HFFc6 (cell line): ENCODE measurements around the gene OR52I1. TPM values are rescaled to one million over a fixed set of nuclear protein-coding genes. Genes with fewer than 3 reads are reported as not detected.

Experiments
- DNase-seq: peaks from one replicate; pipeline ENCODE4 v3.0.0-alpha.2; 2018
- H3K27ac Mint-ChIP-seq: 2 replicates; pipeline ENCODE4 v1.8.0; 2020; ENCODE audit warnings: mild to moderate bottlenecking, mixed read lengths
- H3K27me3 Mint-ChIP-seq: 2 replicates; pipeline ENCODE4 v1.8.0; 2021; ENCODE audit warnings: mild to moderate bottlenecking, moderate library complexity, mixed read lengths; ENCODE audit not compliant: insufficient read depth
- H3K36me3 Mint-ChIP-seq: 2 replicates; pipeline ENCODE4 v1.8.0; 2021; ENCODE audit warnings: low read depth, mixed read lengths
- H3K4me1 Mint-ChIP-seq: 2 replicates; pipeline ENCODE4 v1.8.0; 2020; ENCODE audit warnings: low read depth, mixed read lengths
- H3K4me3 Mint-ChIP-seq: 2 replicates; pipeline ENCODE4 v1.8.0; 2020; ENCODE audit warnings: mild to moderate bottlenecking, moderate library complexity, mixed read lengths
- H3K9me3 Mint-ChIP-seq: 2 replicates; pipeline ENCODE4 v1.8.0; 2020; ENCODE audit warnings: mild to moderate bottlenecking, mixed read lengths
- total RNA-seq, 6 experiments: library from RNA; stranded (reverse); fragmentation: NEBNext Ultra II Directional; extraction: Animal tissue kit (Norgen Biotek cat#: 25700); gene quantifications; 2 replicates in 1 of 6; 3 replicates in 5 of 6; pipeline ENCODE4 v1.2.3, GENCODE V29; 2021
- TF ChIP-seq, protein P1 (sequence below): fragments of 200-600 bp; sonication (generic); IDR thresholded peaks from 2 replicates; pipeline ENCODE4 v1.5.0; 2021; ENCODE audit warnings: antibody characterized with exemption, mild to moderate bottlenecking

Gene OR52I1
- total RNA-seq, 6 experiments from 2014 or later: not detected

DNA sequence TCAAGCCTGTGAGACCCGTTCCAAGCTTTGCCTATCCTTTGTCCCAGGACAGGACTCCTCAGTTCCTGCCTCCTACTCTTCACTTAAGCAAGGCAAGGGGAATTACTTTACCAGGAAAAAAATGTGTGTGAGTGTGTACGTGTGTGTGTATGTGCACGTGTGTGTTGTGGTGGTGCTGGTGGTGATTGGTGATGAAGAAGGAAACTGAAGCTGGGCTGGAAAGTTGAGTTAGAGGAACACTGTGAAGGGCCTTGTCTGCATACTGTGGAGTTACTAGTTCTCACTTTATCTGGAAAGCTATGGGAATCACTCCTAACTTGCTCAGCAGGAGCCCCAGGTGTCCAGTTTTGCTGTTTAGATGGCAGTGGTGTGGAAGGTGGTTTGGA is 43.8 kb downstream of the OR52I1 start:
- TF ChIP-seq, protein P1, sequence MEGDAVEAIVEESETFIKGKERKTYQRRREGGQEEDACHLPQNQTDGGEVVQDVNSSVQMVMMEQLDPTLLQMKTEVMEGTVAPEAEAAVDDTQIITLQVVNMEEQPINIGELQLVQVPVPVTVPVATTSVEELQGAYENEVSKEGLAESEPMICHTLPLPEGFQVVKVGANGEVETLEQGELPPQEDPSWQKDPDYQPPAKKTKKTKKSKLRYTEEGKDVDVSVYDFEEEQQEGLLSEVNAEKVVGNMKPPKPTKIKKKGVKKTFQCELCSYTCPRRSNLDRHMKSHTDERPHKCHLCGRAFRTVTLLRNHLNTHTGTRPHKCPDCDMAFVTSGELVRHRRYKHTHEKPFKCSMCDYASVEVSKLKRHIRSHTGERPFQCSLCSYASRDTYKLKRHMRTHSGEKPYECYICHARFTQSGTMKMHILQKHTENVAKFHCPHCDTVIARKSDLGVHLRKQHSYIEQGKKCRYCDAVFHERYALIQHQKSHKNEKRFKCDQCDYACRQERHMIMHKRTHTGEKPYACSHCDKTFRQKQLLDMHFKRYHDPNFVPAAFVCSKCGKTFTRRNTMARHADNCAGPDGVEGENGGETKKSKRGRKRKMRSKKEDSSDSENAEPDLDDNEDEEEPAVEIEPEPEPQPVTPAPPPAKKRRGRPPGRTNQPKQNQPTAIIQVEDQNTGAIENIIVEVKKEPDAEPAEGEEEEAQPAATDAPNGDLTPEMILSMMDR: no peak
- H3K4me3 Mint-ChIP-seq: no peak overlapping the region
- no peaks in the 10 kb centered on the region for H3K4me1 Mint-ChIP-seq
- no peak for DNase-seq
- no peaks in the 10 kb centered on the region for H3K36me3 Mint-ChIP-seq
- peaks cover 3% of the 10 kb centered on the region; the same call in 1 of the 2 replicates for H3K27me3 Mint-ChIP-seq
- H3K27ac Mint-ChIP-seq: no peak overlapping the region
- no peaks in the 10 kb centered on the region for H3K9me3 Mint-ChIP-seq

DNA sequence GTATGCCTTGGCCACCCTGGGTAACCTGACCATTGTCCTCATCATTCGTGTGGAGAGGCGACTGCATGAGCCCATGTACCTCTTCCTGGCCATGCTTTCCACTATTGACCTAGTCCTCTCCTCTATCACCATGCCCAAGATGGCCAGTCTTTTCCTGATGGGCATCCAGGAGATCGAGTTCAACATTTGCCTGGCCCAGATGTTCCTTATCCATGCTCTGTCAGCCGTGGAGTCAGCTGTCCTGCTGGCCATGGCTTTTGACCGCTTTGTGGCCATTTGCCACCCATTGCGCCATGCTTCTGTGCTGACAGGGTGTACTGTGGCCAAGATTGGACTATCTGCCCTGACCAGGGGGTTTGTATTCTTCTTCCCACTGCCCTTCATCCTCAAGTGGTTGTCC is 46.1 kb downstream of the OR52I1 start:
- Mint-ChIP-seq H3K27ac (no peak overlapping the region), H3K36me3 (no peaks in the 10 kb centered on the region), H3K9me3 (no peaks in the 10 kb centered on the region), H3K27me3 (peaks cover 3% of the 10 kb centered on the region; the same call in 1 of the 2 replicates), H3K4me1 (no peaks in the 10 kb centered on the region), H3K4me3 (no peak overlapping the region)
- TF ChIP-seq, protein P1: no peak
- DNase-seq: no peak

DNA sequence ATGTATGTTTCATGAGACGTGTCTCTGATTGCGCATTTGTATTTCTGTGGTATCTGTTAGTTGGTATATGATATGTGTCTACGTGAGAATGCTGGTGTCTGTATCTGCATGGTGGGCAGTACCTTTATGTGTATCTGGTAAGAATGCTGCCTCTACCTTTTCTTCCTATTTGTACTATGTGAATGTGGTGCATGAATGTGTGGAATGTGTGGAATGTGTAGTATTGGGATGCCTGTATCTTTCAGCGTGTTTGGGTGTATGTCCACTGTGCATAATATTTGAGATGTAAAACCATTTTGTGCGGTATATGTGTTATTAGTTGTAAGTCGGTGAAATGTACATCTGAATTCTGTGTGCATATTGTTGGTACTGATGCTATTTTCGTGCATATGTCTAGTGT is 47.7 kb downstream of the OR52I1 start:
- TF ChIP-seq, protein P1: no peak
- Mint-ChIP-seq H3K36me3 (no peaks in the 10 kb centered on the region), H3K27ac (no peak overlapping the region), H3K4me1 (no peaks in the 10 kb centered on the region), H3K9me3 (no peaks in the 10 kb centered on the region), H3K4me3 (no peak overlapping the region), H3K27me3 (peaks cover 3% of the 10 kb centered on the region; the same call in 1 of the 2 replicates)
- DNase-seq: no peak

DNA sequence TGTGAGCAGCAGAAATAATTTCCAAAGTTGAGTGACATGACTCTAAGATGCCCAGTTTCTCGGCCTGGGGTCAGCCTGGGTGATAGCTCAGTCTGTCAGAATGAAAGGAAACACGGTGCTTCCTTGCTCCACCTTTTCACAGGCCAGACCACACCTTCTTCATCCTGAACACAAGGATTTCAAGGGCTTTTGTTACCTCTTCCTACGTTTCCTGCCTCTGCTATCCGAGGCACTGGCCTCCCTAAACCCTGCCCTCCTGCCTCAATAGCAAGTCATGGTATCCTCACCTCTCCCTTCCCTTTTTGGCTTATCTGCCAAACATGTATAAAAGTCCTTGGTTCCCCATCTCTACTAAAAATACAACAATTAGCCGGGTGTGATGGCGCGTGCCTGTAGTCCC is 48.2 kb downstream of the OR52I1 start:
- no peaks in the 10 kb centered on the region for H3K4me1 Mint-ChIP-seq
- H3K4me3 Mint-ChIP-seq: no peak overlapping the region
- H3K27ac Mint-ChIP-seq: no peak overlapping the region
- H3K9me3 Mint-ChIP-seq: no peaks in the 10 kb centered on the region
- TF ChIP-seq, protein P1: no peak
- peaks cover 3% of the 10 kb centered on the region; the same call in 1 of the 2 replicates for H3K27me3 Mint-ChIP-seq
- no peak for DNase-seq
- H3K36me3 Mint-ChIP-seq: no peaks in the 10 kb centered on the region

GRCh38 chr11:4643076-4643475 is 49.2 kb downstream of the OR52I1 start:
- Mint-ChIP-seq H3K4me3 (no peak overlapping the region), H3K36me3 (no peaks in the 10 kb centered on the region), H3K27me3 (peaks cover 3% of the 10 kb centered on the region; the same call in 1 of the 2 replicates), H3K9me3 (no peaks in the 10 kb centered on the region), H3K27ac (no peak overlapping the region), H3K4me1 (no peaks in the 10 kb centered on the region)
- no peak for DNase-seq
- TF ChIP-seq, protein P1: no peak

GRCh38 chr11:4643682-4644081 is 49.8 kb downstream of the OR52I1 start, which contains the start of gene OR51E1:
Gene OR51E1 (plus strand): TSS chr11:4643982. CDS start chr11:4652527, 8,545 bp downstream.
- Mint-ChIP-seq H3K4me3 (no peak within 1 kb of the TSS), H3K9me3 (no peaks in the 10 kb centered on the region), H3K36me3 (no peaks in the 10 kb centered on the region), H3K4me1 (no peaks in the 10 kb centered on the region), H3K27ac (no peak within 1 kb of the TSS), H3K27me3 (peaks cover 3% of the 10 kb centered on the region; the same call in 1 of the 2 replicates)
- no peak for DNase-seq
- TF ChIP-seq, protein P1: no peak
